Thymus (tissue), 11 donors: ENCODE measurements around the gene ZNF646. TPM values are rescaled to one million over a fixed set of nuclear protein-coding genes. Genes with fewer than 3 reads are reported as not detected.

ENCODE experiments used
- DNase-seq, 9 donors: peaks; one replicate each; pipeline ENCODE4 v3.0.0-alpha.2; 2013; ENCODE audit warnings: low spot score in 9 of 9, low read depth in 6 of 9, missing footprints in 1 of 9
- H3K27ac ChIP-seq, 2 donors: one replicate each; pipeline ENCODE4 v1.5.1; 2013; ENCODE audit warnings: control low read depth in 1 of 2, low read depth in 1 of 2, low read length in 1 of 2, mild to moderate bottlenecking in 1 of 2, moderate library complexity in 1 of 2
- H3K27me3 ChIP-seq, 2 donors: one replicate each; pipeline ENCODE4 v1.5.1; 2013; ENCODE audit warnings: low read length in 1 of 2; ENCODE audit not compliant: control insufficient read depth in 2 of 2, insufficient read depth in 1 of 2
- H3K36me3 ChIP-seq, 2 donors: one replicate each; pipeline ENCODE4 v1.5.1; 2013; ENCODE audit warnings: low read length in 1 of 2, mild to moderate bottlenecking in 1 of 2, moderate library complexity in 1 of 2; ENCODE audit not compliant: control insufficient read depth in 2 of 2, insufficient read depth in 2 of 2
- H3K4me1 ChIP-seq, 2 donors: one replicate each; pipeline ENCODE4 v1.5.1; 2013; ENCODE audit warnings: low read length in 2 of 2; ENCODE audit not compliant: control insufficient read depth in 2 of 2, insufficient read depth in 2 of 2
- H3K4me3 ChIP-seq, 2 donors: one replicate each; pipeline ENCODE4 v1.5.1; 2013; ENCODE audit warnings: low read length in 2 of 2, control low read depth in 1 of 2, mild to moderate bottlenecking in 1 of 2
- H3K9me3 ChIP-seq, 2 donors: one replicate each; pipeline ENCODE4 v1.5.1; 2013; ENCODE audit warnings: low read length in 1 of 2, mild to moderate bottlenecking in 1 of 2; ENCODE audit not compliant: control insufficient read depth in 2 of 2, insufficient read depth in 1 of 2
- WGBS: extraction: QIAGEN DNeasy Blood & Tissue Kit; methylation state at CpG from one replicate; pipeline ENCODE4 v1.1.7; 2013; 5-methylcytosine and 5-hydroxymethylcytosine counted together
- polyA plus RNA-seq: library from polyadenylated mRNA; stranded (reverse); fragments of 200-250 nt; gene quantifications from one replicate; pipeline ENCODE4 v1.2.3, GENCODE V29; 2013
- total RNA-seq: library from RNA; stranded (reverse); fragments of 120-200 nt; gene quantifications from one replicate; pipeline ENCODE4 v1.2.4, GENCODE V29; 2013
- donor health status: healthy.

ZNF646 gene
- total and polyA plus RNA-seq, 2 donors: 8.1 to 12.7 TPM

GRCh38 chr16:31082368-31083045 is 8.3 kb downstream of the ZNF646 start:
- H3K36me3 ChIP-seq: peaks cover 72 to 84% of the 10 kb centered on the region in 2 donors
- H3K9me3 ChIP-seq: no peaks in the 10 kb centered on the region
- H3K4me3 ChIP-seq: no peak overlapping the region
- H3K4me1 ChIP-seq: no peaks in the 10 kb centered on the region
- no peaks in the 10 kb centered on the region for H3K27me3 ChIP-seq
- no peak overlapping the region for H3K27ac ChIP-seq
- WGBS: 95% methylated on average over 14 of the region's 14 CpGs
- DNase-seq: no peak

- 94% methylated on average over 9 of the region's 9 CpGs for WGBS
- Histone ChIP-seq H3K9me3 (no peaks in the 10 kb centered on the region), H3K4me1 (no peaks in the 10 kb centered on the region), H3K36me3 (peaks cover 66 to 81% of the 10 kb centered on the region in 2 donors), H3K27me3 (no peaks in the 10 kb centered on the region), H3K4me3 (no peak overlapping the region), H3K27ac (no peak overlapping the region)
- DNase-seq: no peak
These were observed 8.9 kb downstream of the ZNF646 start for GRCh38 chr16:31083081-31083480.

DNA sequence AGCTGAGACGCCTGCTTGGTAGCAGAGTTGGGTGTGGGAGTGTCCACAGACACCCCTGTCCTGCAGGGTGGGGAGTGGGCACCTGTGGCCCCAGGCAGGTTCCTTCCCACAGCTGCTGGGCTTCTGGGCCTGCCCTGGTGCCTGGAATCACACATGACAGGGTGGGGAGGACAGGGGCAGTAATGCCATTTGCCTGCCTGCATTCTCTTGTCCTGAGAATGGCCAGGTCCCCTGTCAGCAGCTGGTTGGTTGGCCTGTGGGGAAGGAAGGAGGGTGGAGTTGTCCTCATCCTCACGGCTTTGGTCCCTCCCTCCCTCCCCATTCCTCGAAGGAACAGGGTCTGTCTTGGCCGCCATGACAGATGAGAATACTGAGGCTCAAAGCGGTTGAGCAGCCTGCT is 9.3 kb downstream of the ZNF646 start:
- Histone ChIP-seq H3K4me3 (no peak overlapping the region), H3K36me3 (peaks cover 61 to 77% of the 10 kb centered on the region in 2 donors)
- DNase-seq: no peak

DNA sequence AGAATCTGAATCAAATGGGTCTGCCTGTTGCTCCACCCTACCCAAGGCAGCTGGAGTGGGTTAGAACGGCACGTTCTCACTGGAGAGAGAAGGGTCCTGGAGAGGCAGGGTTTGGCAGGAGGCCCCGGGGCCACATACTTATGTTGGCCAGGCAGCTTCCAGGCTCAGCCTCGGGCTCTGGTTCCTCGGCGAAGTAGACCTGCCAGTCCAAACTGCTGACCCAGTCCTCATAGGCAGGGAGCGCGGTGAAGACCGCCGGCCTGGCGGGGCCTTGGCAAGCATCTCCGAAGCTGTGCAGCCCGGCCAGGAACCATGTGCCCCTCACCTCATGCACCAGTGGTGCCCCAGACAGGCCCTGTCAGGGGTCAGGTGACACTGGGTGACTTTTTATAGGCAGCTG is 9.8 kb downstream of the ZNF646 start:
- DNase-seq: no peak
- Histone ChIP-seq H3K4me1 (no peaks in the 10 kb centered on the region), H3K27me3 (no peaks in the 10 kb centered on the region), H3K36me3 (peaks cover 57 to 77% of the 10 kb centered on the region in 2 donors), H3K27ac (no peak overlapping the region), H3K9me3 (no peaks in the 10 kb centered on the region), H3K4me3 (no peak overlapping the region)
- 94% methylated on average over 13 of the region's 13 CpGs for WGBS

More for the DNA sequence above, 9.3 kb downstream of the ZNF646 start:
- Histone ChIP-seq H3K9me3 (no peaks in the 10 kb centered on the region), H3K4me1 (no peaks in the 10 kb centered on the region), H3K27me3 (no peaks in the 10 kb centered on the region), H3K27ac (no peak overlapping the region)
- WGBS: 78% methylated on average over 5 of the region's 5 CpGs

- Histone ChIP-seq H3K27me3 (no peaks in the 10 kb centered on the region), H3K4me3 (no peak overlapping the region), H3K4me1 (no peaks in the 10 kb centered on the region), H3K36me3 (peaks cover 50 to 75% of the 10 kb centered on the region in 2 donors), H3K27ac (no peak overlapping the region), H3K9me3 (no peaks in the 10 kb centered on the region)
- DNase-seq: no peak
- 97% methylated on average over 16 of the region's 16 CpGs for WGBS
These were observed 10.5 kb downstream of the ZNF646 start for GRCh38 chr16:31084584-31085302.

- Histone ChIP-seq H3K27ac (no peak overlapping the region), H3K4me1 (no peaks in the 10 kb centered on the region), H3K4me3 (no peak overlapping the region), H3K9me3 (no peaks in the 10 kb centered on the region), H3K36me3 (peaks cover 50 to 69% of the 10 kb centered on the region in 2 donors), H3K27me3 (no peaks in the 10 kb centered on the region)
- DNase-seq: no peak
- 95% methylated on average over 8 of the region's 8 CpGs for WGBS
These were observed 11.2 kb downstream of the ZNF646 start for GRCh38 chr16:31085411-31085810.

DNA sequence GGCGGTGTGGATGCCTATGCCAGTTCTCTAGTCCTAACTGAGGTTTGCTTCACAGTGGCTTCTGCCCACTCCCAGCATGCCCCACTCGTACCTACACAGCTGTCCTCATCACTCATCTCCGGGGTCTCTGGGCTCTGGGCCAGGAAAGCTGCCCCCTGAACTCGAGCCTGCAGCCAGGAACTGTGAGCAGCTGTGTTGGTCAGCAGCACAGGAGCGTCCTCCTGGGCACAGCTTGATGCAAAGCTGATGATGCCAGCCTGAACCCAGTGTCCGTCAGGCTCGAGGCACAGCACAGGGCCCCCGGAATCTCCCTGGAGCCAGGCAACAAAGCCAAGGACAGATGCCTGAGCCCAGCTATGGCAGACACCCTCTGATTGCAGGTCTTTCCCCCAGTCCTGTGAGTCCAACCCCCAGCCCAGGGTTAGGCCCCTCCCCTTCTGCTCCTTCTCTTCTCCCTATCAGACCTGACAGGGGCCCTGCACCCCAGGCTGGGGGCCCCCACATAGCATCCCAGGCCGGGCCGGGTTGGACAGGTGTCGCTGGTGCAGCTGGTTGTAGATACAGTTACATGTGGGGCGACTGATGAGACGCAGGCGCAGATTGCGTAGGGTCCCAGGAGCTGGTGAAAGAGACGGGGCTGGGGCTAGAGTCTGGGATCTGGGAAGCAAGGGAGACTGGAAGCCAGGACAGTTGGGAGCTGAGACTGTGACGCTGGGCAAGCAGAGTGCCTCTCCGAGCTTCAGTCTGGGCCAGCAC is 11.8 kb downstream of the ZNF646 start:
- peaks cover 49 to 69% of the 10 kb centered on the region in 2 donors for H3K36me3 ChIP-seq
- no peaks in the 10 kb centered on the region for H3K27me3 ChIP-seq
- H3K27ac ChIP-seq: no peak overlapping the region
- H3K4me3 ChIP-seq: no peak overlapping the region
- no peaks in the 10 kb centered on the region for H3K9me3 ChIP-seq
- 97% methylated on average over 18 of the region's 18 CpGs for WGBS
- H3K4me1 ChIP-seq: no peaks in the 10 kb centered on the region
- no peak for DNase-seq

DNA sequence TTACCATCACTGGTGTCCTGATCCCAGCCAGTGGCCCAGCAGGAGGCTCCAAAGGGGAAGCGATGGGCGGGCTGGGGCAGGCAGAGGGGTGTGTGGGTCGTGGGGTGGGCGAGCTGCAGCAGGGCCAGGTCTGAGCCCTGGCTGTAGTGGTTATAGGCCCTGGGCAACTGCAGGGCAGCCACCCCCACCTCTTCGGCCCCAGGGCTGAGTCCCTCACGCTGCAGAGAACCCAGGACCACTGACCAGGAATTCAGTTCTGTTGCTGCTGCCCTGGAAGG is 12.3 kb downstream of the ZNF646 start:
- Histone ChIP-seq H3K9me3 (no peaks in the 10 kb centered on the region), H3K4me3 (no peak overlapping the region)
- DNase-seq: no peak

DNA sequence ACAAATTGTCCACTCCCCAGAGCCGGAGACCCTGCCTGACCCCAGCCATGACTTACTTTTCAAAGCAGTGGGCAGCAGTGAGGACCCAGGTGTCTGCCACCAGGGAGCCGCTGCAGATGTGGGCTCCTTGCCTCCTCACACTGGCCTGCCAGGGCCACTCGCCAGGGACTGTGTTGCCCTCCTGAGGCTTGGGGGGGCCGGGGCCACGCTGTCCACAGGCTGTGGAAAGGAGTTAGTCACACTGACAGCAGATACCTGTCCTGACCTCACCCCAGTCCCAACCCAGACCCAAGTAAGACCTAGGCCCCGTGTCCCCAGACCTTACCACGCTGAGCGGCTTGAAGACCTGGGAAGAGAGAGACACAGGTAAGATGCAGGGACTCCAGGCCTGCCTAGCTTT is 13.3 kb downstream of the ZNF646 start:
- H3K36me3 ChIP-seq: peaks cover 43 to 61% of the 10 kb centered on the region in 2 donors
- no peak for DNase-seq
- no peaks in the 10 kb centered on the region for H3K27me3 ChIP-seq
- H3K4me1 ChIP-seq: no peaks in the 10 kb centered on the region
- H3K9me3 ChIP-seq: no peaks in the 10 kb centered on the region
- WGBS: 97% methylated on average over 8 of the region's 8 CpGs
- H3K4me3 ChIP-seq: no peak overlapping the region
- no peak overlapping the region for H3K27ac ChIP-seq

More for the DNA sequence above, 12.3 kb downstream of the ZNF646 start:
- H3K4me1 ChIP-seq: no peaks in the 10 kb centered on the region
- H3K36me3 ChIP-seq: peaks cover 49 to 66% of the 10 kb centered on the region in 2 donors
- no peaks in the 10 kb centered on the region for H3K27me3 ChIP-seq
- 94% methylated on average over 6 of the region's 6 CpGs for WGBS
- no peak overlapping the region for H3K27ac ChIP-seq
